ENCODE data around the gene CDC5L. TPM values are rescaled to one million over a fixed set of nuclear protein-coding genes. Genes with fewer than 3 reads are reported as not detected.
A peak's percentile ranks its signal among the peaks of the same experiment; 100 is the strongest.

CDC5L gene
- total and polyA plus RNA-seq, 11 donors: 5.8 to 24.8 (median 18.5) TPM

DNA sequence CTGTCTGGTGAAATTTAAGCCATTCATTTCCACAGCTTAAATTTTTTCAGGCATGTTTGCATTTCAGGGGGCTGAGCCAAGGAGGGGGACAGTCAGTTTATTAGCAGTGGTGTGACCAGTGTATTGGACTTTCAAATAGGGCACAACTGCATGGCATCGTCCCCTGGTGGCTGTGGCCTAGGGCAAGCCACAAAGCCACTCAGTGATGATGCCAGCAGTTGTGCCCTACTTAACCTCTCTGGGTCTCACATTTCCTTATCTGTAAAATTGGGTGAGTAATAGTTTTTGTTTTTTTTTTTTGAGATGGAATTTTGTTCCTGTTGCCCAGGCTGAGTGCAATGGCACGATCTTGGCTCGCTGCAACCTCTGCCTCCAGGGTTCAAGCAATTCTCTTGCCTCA lies 48.0 kb downstream of the CDC5L start:
- 92 to 96% (median 94%) methylated on average over 3 of the region's 3 CpGs for WGBS, 4 donors
- intact Hi-C loops (cut with DNase I): no loop called here
- H3K4me1 ChIP-seq: peaks cover 0 to 48% (median 13%) of the 10 kb centered on the region in 12 donors
- DNase-seq: no peak
- no peaks in the 10 kb centered on the region for H3K27me3 ChIP-seq
- no peak overlapping the region for H3K4me3 ChIP-seq
- peaks cover 0 to 62% (median 19%) of the 10 kb centered on the region in 9 donors for H3K36me3 ChIP-seq
- no peak overlapping the region for H3K27ac ChIP-seq
- no peak for TF ChIP-seq POLR2A (IDR thresholded peaks at IDR 0.05)
- TF ChIP-seq, protein P1, sequence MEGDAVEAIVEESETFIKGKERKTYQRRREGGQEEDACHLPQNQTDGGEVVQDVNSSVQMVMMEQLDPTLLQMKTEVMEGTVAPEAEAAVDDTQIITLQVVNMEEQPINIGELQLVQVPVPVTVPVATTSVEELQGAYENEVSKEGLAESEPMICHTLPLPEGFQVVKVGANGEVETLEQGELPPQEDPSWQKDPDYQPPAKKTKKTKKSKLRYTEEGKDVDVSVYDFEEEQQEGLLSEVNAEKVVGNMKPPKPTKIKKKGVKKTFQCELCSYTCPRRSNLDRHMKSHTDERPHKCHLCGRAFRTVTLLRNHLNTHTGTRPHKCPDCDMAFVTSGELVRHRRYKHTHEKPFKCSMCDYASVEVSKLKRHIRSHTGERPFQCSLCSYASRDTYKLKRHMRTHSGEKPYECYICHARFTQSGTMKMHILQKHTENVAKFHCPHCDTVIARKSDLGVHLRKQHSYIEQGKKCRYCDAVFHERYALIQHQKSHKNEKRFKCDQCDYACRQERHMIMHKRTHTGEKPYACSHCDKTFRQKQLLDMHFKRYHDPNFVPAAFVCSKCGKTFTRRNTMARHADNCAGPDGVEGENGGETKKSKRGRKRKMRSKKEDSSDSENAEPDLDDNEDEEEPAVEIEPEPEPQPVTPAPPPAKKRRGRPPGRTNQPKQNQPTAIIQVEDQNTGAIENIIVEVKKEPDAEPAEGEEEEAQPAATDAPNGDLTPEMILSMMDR (IDR thresholded peaks at IDR 0.05): no peak
- H3K9me3 ChIP-seq: no peaks in the 10 kb centered on the region
- ATAC-seq: no peak

DNA sequence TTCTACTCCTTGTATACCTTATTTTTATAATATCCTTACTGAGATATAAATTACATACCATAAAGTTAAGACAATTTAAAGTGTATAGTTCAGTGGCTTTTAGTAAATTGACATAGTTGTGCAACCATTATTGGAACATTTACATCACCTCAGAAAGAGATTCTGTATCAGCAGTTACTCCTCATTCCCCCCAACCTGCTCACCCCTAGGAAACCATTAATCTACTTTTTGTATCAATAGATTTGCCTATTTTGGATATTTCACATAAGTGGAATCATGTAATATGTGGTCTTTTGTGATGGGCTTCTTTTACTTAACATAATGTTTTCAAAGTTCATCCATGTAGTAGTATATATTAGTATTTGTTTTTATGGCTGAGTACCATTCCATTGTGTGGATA lies 51.3 kb downstream of the CDC5L start:
- ATAC-seq (no peak), DNase-seq (no peak)
- intact Hi-C loops (cut with DNase I): no loop called here
- Histone ChIP-seq H3K9me3 (peaks cover 0 to 26% (median 13%) of the 10 kb centered on the region in 12 donors), H3K27ac (no peak overlapping the region), H3K36me3 (peaks cover 0 to 36% (median 8%) of the 10 kb centered on the region in 9 donors), H3K27me3 (no peaks in the 10 kb centered on the region), H3K4me1 (peaks cover 0 to 20% (median 4%) of the 10 kb centered on the region in 12 donors), H3K4me3 (no peak overlapping the region)
- no peak for TF ChIP-seq POLR2A (IDR thresholded peaks at IDR 0.05)
- TF ChIP-seq, protein P1 (IDR thresholded peaks at IDR 0.05): no peak

DNA sequence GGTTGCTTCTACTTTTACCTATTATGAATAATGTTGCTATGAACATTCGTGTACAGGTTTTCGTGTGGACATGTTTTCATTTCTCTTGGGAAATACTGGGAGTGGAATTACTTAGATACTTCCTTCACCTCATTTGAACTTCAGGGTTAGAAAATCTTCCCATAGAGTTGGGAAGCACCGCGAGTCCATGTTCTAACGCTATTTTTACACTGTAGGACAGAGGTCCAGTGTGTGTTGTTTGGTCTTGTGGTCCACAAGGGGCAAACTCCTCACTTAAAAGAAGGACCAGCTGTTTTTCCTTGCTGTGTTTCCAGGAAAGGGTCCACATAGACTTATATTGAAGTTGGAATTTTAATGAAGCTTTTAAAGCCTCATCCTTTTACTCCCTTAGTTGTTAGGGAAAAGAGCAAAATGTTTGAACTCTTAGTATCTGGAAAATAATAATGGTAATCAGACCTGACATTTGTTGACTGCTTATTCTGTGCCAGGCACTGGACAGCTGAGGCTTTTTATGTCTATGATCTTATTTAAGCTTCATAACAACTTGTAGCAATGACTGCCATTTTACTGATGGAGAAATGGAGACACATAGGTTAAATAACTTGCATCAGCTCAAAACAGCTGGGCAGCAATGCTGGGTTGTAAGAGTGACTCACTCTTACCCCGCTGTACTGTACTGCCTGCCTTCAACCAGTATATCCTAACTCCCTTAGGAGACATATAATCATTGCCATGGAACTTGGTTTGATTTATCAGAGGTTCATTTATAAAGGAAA lies 52.0 kb downstream of the CDC5L start:
- no peak overlapping the region for H3K4me3 ChIP-seq
- peaks cover 0 to 26% (median 13%) of the 10 kb centered on the region in 12 donors for H3K9me3 ChIP-seq
- DNase-seq (no peak), ATAC-seq (peak in 1 of 4 donors; percentile 50)
- H3K27me3 ChIP-seq: no peaks in the 10 kb centered on the region
- no peak overlapping the region for H3K27ac ChIP-seq
- intact Hi-C loops (cut with DNase I): no loop called here
- H3K36me3 ChIP-seq: peaks cover 0 to 31% (median 3%) of the 10 kb centered on the region in 9 donors
- no peak for TF ChIP-seq POLR2A (IDR thresholded peaks at IDR 0.05)
- TF ChIP-seq, protein P1 (IDR thresholded peaks at IDR 0.05): no peak
- 47 to 66% (median 54%) methylated on average over 6 of the region's 6 CpGs for WGBS, 4 donors
- H3K4me1 ChIP-seq: peaks cover 0 to 15% (median 4%) of the 10 kb centered on the region in 12 donors

DNA sequence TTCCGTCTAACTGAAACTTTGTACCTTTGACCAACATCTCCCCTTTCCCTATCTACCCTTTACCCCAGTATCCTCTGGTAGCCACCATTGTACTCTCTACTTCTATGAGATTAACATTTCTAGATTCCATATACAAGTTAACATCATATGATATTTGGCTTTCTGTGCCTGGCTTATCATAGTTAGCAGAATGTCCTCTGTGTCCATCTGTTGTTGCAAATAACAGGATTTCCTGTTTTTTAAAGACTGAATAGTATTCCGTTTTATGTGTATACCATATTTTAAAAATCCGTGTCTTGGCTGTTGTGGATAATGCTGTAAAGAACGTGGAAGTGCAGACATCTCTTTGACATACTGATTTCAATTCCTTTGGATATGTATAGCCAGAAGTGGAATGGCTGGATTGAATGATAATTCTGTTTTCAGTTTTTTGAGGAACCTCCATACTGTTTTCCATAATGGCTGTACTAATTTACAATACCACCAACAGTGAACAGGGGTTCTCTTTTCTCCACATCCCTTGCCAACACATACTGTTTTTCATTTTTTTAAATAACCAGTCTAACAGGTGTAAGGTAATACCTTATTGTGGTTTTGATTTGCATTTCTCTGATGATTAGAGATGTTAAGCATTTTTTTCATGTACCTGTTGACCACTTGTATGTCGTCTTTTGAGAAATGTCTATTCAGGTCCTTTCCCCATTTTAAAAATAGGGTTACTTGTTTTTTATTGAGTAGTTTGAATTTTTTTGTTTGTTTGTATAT lies 53.8 kb downstream of the CDC5L start:
- DNase-seq (no peak), ATAC-seq (no peak)
- H3K27me3 ChIP-seq: no peaks in the 10 kb centered on the region
- no peak for TF ChIP-seq POLR2A (IDR thresholded peaks at IDR 0.05)
- TF ChIP-seq, protein P1 (IDR thresholded peaks at IDR 0.05): no peak
- H3K4me3 ChIP-seq: no peak overlapping the region
- peaks cover 0 to 41% (median 13%) of the 10 kb centered on the region in 9 donors for H3K36me3 ChIP-seq
- whole genome bisulfite sequencing, 4 donors: 77 to 85% (median 83%) methylated on average over 5 of the region's 5 CpGs
- H3K9me3 ChIP-seq: peaks cover 0 to 26% (median 13%) of the 10 kb centered on the region in 12 donors
- H3K4me1 ChIP-seq: peaks cover 0 to 19% (median 6%) of the 10 kb centered on the region in 12 donors
- intact Hi-C loops (cut with DNase I): no loop called here
- H3K27ac ChIP-seq: no peak overlapping the region

Measured in heart left ventricle (tissue), 16 donors.